DND-41 (cell line): ENCODE results near the gene DDX25.

Experiments
- EZH2 ChIP-seq: IDR thresholded peaks from 3 replicates; pipeline ENCODE4 v1.6.1; 2012; ENCODE audit warnings: borderline replicate concordance, low read depth, mild to moderate bottlenecking, moderate library complexity, low read length, inconsistent platforms; ENCODE audit not compliant: severe bottlenecking
- TF ChIP-seq, protein P1 (sequence below): IDR thresholded peaks from 2 replicates; pipeline ENCODE4 v1.5.1; 2012; ENCODE audit warnings: borderline replicate concordance, low read length, moderate library complexity, mild to moderate bottlenecking; ENCODE audit not compliant: poor library complexity, severe bottlenecking; ENCODE audit errors: extremely low read depth

DNA sequence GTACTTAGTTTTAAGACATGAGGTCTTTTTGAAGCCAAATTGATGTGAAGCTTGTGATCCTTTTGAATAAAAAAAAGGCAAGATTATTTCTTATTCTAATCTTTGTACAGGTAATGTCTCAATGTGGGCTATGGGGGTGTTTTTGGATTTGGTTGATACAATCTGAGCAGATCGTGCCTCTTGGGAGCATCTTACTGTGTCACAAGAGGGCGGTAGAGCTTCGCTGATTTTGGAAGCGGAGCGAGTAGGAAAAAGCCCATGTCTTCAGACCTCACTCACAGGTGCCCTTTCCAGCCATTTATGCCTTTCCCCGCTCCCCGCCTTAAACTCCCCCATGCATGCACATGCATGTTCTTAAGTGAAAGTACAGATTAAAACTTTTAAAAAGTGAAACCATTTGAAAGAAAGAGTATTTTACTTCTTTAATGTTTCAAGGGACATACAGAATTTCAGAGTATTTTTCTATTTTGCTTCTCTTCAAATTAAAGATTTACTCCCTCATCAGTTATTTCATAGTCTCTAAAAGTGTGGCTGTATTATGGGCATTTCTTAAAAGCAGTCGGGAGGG, 18.8 kb downstream of the DDX25 start:
- TF ChIP-seq, protein P1, sequence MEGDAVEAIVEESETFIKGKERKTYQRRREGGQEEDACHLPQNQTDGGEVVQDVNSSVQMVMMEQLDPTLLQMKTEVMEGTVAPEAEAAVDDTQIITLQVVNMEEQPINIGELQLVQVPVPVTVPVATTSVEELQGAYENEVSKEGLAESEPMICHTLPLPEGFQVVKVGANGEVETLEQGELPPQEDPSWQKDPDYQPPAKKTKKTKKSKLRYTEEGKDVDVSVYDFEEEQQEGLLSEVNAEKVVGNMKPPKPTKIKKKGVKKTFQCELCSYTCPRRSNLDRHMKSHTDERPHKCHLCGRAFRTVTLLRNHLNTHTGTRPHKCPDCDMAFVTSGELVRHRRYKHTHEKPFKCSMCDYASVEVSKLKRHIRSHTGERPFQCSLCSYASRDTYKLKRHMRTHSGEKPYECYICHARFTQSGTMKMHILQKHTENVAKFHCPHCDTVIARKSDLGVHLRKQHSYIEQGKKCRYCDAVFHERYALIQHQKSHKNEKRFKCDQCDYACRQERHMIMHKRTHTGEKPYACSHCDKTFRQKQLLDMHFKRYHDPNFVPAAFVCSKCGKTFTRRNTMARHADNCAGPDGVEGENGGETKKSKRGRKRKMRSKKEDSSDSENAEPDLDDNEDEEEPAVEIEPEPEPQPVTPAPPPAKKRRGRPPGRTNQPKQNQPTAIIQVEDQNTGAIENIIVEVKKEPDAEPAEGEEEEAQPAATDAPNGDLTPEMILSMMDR = peak; percentile 87
- TF ChIP-seq EZH2 = no peak
